HCT116 (cell line): Measurements from ENCODE around the gene BCR. TPM values are rescaled to one million over a fixed set of nuclear protein-coding genes. Genes with fewer than 3 reads are reported as not detected.

Experiments
- ATAC-seq: fragments of 200-7000 bp; cut with Tn5 transposase; 2 replicates; pipeline ENCODE4 v1.9.1; 2020; ENCODE audit warnings: mild to moderate bottlenecking, moderate library complexity
- BruUV-seq: library from RNA; stranded (reverse); fragments of 400-500 nt; replicated peaks from 2 replicates; lab custom pipeline; 2021; lab: Mats Ljungman, UMichigan
- CTCF ChIA-PET: fragments of 300-600 bp; sonication (Branson Sonifier 250); formaldehyde crosslinking; loops from one replicate; lab custom pipeline; 2021; ENCODE audit warnings: antibody characterized with exemption; lab: Charles Lee
- POLR2A ChIA-PET: fragments of 300-600, 350-600 bp; sonication (Branson Sonifier 250); formaldehyde crosslinking; loops from one replicate; lab custom pipeline; 2021; ENCODE audit warnings: antibody characterized with exemption; lab: Charles Lee
- RAD21 ChIA-PET, 2 experiments: fragments of 300-600 bp; sonication (Branson Sonifier 250); formaldehyde crosslinking; loops; one replicate each; lab custom pipeline; 2023; ENCODE audit warnings: low total read pairs in 2 of 2; ENCODE audit not compliant: uncharacterized antibody in 2 of 2, unreplicated experiment in 2 of 2, low non-redundant PET in 1 of 2; lab: Charles Lee
- DNase-seq: peaks from one replicate; pipeline ENCODE4 v3.0.0-alpha.2; 2010; ENCODE audit warnings: low read depth, low spot score
- H2AFZ ChIP-seq: fragments of 200-600 bp; shearing (Covaris generic), sonication (generic); 2 replicates; pipeline ENCODE4 v1.6.1; 2017; ENCODE audit warnings: low read depth, mixed run types, mixed read lengths, antibody characterized with exemption, low read length; ENCODE audit not compliant: poor library complexity, severe bottlenecking
- H3K27ac ChIP-seq: 2 replicates; pipeline ENCODE4 v1.5.1; 2012; ENCODE audit warnings: low read depth, low read length
- H3K27me3 ChIP-seq: fragments of 200-600 bp; sonication (generic); 2 replicates; pipeline ENCODE4 v1.6.1; 2016; ENCODE audit warnings: mixed run types, low read length, mixed read lengths; ENCODE audit not compliant: insufficient read depth
- H3K36me3 ChIP-seq, 2 experiments: fragments of 200-500 bp in 1 of 2; fragments of 200-600 bp in 1 of 2; sonication (Bioruptor generic) in 1 of 2; sonication (generic) in 1 of 2; 2 replicates each; pipeline versions ENCODE4 v1.5.1 to v1.6.1; 2014 to 2016; ENCODE audit warnings: low read length in 2 of 2, inconsistent platforms in 1 of 2, mixed read lengths in 1 of 2, mixed run types in 1 of 2; ENCODE audit not compliant: insufficient read depth in 2 of 2, control insufficient read depth in 1 of 2
- H3K4me1 ChIP-seq, 2 experiments: fragments of 200-600 bp in 1 of 2; sonication (generic) in 1 of 2; 2 replicates each; pipeline versions ENCODE4 v1.5.1 to v1.6.1; 2012 to 2017; ENCODE audit warnings: low read length in 2 of 2, inconsistent platforms in 1 of 2, mild to moderate bottlenecking in 1 of 2, mixed read lengths in 1 of 2, mixed run types in 1 of 2, moderate library complexity in 1 of 2; ENCODE audit not compliant: insufficient read depth in 2 of 2, control insufficient read depth in 1 of 2
- H3K4me2 ChIP-seq: fragments of 200-600 bp; sonication (generic); 2 replicates; pipeline ENCODE4 v1.6.1; 2017; ENCODE audit warnings: mixed run types, low read length, mixed read lengths
- H3K4me3 ChIP-seq, 2 experiments: fragments of 200-600 bp in 1 of 2; sonication (generic) in 1 of 2; replicated peaks in 1 of 2; 2 replicates each; pipeline ENCODE4 v1.5.1; 2011 to 2016; ENCODE audit warnings: low read length in 2 of 2, control low read depth in 1 of 2, low read depth in 1 of 2, mild to moderate bottlenecking in 1 of 2, mixed read lengths in 1 of 2, mixed run types in 1 of 2
- H3K79me2 ChIP-seq: fragments of 200-600 bp; sonication (generic); 2 replicates; pipeline ENCODE4 v1.6.1; 2017; ENCODE audit warnings: mild to moderate bottlenecking, mixed run types, low read length, moderate library complexity, mixed read lengths; ENCODE audit not compliant: insufficient read depth
- H3K9ac ChIP-seq: fragments of 200-600 bp; sonication (generic); 2 replicates; pipeline ENCODE4 v1.6.1; 2016; ENCODE audit warnings: low read length, mixed read lengths
- H3K9me2 ChIP-seq: fragments of 200-600 bp; sonication (generic), shearing (Covaris generic); 2 replicates; pipeline ENCODE4 v1.6.1; 2017; ENCODE audit warnings: mixed run types, mild to moderate bottlenecking, moderate library complexity; ENCODE audit not compliant: insufficient read depth
- H3K9me3 ChIP-seq, 2 experiments: fragments of 200-500 bp in 1 of 2; fragments of 200-600 bp in 1 of 2; sonication (Bioruptor generic) in 1 of 2; sonication (generic) in 1 of 2; 2 replicates each; pipeline ENCODE4 v1.6.1; 2014 to 2017; ENCODE audit warnings: low read length in 2 of 2, mixed read lengths in 2 of 2, inconsistent platforms in 1 of 2, low read depth in 1 of 2, mild to moderate bottlenecking in 1 of 2, mixed run types in 1 of 2, moderate library complexity in 1 of 2; ENCODE audit not compliant: control insufficient read depth in 1 of 2, insufficient read depth in 1 of 2
- H4K20me1 ChIP-seq: fragments of 200-600 bp; sonication (generic), shearing (Covaris generic); 2 replicates; pipeline ENCODE4 v1.6.1; 2017; ENCODE audit warnings: mixed run types, mild to moderate bottlenecking, moderate library complexity; ENCODE audit not compliant: insufficient read depth
- CBX3 ChIP-seq: IDR thresholded peaks from 2 replicates; pipeline ENCODE4 v1.6.1; 2012; ENCODE audit warnings: low read depth
- EGR1 ChIP-seq: IDR thresholded peaks from 2 replicates; pipeline ENCODE4 v1.6.1; 2012; ENCODE audit warnings: low read depth
- EZH2phosphoT487 ChIP-seq: fragments of 200-600 bp; IDR thresholded peaks from 2 replicates; pipeline ENCODE4 v1.6.1; 2018; ENCODE audit warnings: antibody characterized with exemption, borderline replicate concordance
- JUND ChIP-seq: IDR thresholded peaks from 2 replicates; pipeline ENCODE4 v1.6.1; 2012
- SP1 ChIP-seq: IDR thresholded peaks from 2 replicates; pipeline ENCODE4 v1.6.1; 2012; ENCODE audit warnings: low read depth
- TCF7L2 ChIP-seq: IDR thresholded peaks from 2 replicates; pipeline ENCODE4 v1.7.0; 2011; ENCODE audit warnings: borderline replicate concordance, inconsistent platforms; ENCODE audit not compliant: insufficient read depth, insufficient read length; ENCODE audit errors: extremely low read depth
- intact Hi-C: fragments of 100-400 bp; cut with micrococcal nuclease; formaldehyde crosslinking; loops from 2 replicates; pipeline ENCODE4 v1.10.0; 2022
- total RNA-seq: library from RNA; stranded (reverse); gene quantifications from one replicate; pipeline ENCODE4 v1.2.1, GENCODE V29; 2021; ENCODE audit not compliant: unreplicated experiment
- TF ChIP-seq, protein P1 (sequence below): IDR thresholded peaks from 2 replicates; pipeline ENCODE4 v1.6.1; 2012
- TF ChIP-seq, protein P2 (sequence below): IDR thresholded peaks from 2 replicates; pipeline ENCODE4 v1.6.1; 2012; ENCODE audit warnings: low read depth

The BCR gene
- total RNA-seq, 1 experiment from 2014 or later: 39.7 TPM

DNA sequence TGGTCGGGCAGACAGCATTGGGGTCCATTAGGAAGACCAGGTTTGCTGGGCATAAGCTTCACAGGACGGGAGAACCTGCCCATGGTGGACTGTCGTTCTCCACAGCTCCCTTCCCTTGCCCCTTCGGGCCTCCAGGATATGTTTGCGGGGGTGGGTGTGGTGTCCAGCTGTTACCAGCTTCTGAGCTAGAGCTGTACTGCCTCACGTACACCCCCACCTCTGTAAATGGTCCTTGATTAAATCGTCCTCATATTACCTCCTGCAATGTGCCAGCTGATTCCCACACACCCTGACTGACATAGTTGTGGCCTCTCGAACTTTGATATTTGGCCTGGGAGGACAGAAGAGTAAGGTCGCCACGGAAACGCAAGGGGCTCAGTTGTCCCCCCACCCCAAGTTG, 16.2 kb upstream of the BCR start:
- CTCF ChIA-PET: interaction anchor here (0.7 kb wide), 1 partner anchor 10 kb away, joined by 3 read pairs; no protein-coding TSS in a partner anchor
- Histone ChIP-seq H3K4me2 (no peak overlapping the region), H4K20me1 (no peaks in the 10 kb centered on the region), H3K4me3 (no peak overlapping the region), H3K27ac (no peak overlapping the region), H3K36me3 (no peaks in the 10 kb centered on the region), H3K9me3 (no peaks in the 10 kb centered on the region), H3K9me2 (no peaks in the 10 kb centered on the region), H3K4me1 (no peaks in the 10 kb centered on the region), H3K79me2 (no peaks in the 10 kb centered on the region), H3K9ac (no peak overlapping the region), H2AFZ (no peak overlapping the region), H3K27me3 (no peaks in the 10 kb centered on the region)
- no TSS peak for BruUV-seq
- no peak for DNase-seq
- intact Hi-C loops: no loop called here
- RAD21 ChIA-PET: no interaction called here
- POLR2A ChIA-PET: no interaction called here
- no peak for ATAC-seq
- no peak for TF ChIP-seq TCF7L2
- TF ChIP-seq EZH2phosphoT487: no peak
- TF ChIP-seq, protein P1, sequence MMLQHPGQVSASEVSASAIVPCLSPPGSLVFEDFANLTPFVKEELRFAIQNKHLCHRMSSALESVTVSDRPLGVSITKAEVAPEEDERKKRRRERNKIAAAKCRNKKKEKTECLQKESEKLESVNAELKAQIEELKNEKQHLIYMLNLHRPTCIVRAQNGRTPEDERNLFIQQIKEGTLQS: no peak
- TF ChIP-seq EGR1: no peak
- TF ChIP-seq JUND: no peak
- TF ChIP-seq SP1: no peak
- no peak for TF ChIP-seq CBX3
- TF ChIP-seq, protein P2, sequence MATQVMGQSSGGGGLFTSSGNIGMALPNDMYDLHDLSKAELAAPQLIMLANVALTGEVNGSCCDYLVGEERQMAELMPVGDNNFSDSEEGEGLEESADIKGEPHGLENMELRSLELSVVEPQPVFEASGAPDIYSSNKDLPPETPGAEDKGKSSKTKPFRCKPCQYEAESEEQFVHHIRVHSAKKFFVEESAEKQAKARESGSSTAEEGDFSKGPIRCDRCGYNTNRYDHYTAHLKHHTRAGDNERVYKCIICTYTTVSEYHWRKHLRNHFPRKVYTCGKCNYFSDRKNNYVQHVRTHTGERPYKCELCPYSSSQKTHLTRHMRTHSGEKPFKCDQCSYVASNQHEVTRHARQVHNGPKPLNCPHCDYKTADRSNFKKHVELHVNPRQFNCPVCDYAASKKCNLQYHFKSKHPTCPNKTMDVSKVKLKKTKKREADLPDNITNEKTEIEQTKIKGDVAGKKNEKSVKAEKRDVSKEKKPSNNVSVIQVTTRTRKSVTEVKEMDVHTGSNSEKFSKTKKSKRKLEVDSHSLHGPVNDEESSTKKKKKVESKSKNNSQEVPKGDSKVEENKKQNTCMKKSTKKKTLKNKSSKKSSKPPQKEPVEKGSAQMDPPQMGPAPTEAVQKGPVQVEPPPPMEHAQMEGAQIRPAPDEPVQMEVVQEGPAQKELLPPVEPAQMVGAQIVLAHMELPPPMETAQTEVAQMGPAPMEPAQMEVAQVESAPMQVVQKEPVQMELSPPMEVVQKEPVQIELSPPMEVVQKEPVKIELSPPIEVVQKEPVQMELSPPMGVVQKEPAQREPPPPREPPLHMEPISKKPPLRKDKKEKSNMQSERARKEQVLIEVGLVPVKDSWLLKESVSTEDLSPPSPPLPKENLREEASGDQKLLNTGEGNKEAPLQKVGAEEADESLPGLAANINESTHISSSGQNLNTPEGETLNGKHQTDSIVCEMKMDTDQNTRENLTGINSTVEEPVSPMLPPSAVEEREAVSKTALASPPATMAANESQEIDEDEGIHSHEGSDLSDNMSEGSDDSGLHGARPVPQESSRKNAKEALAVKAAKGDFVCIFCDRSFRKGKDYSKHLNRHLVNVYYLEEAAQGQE: no peak
